ENCODE results near the gene MEIKIN. TPM values are rescaled to one million over a fixed set of nuclear protein-coding genes. Genes with fewer than 3 reads are reported as not detected.
"Not testable (repeated sequence)": the region's sequence is repeated elsewhere in the genome, so short reads cannot be mapped to it uniquely, and the experiment has no call there.

MEIKIN gene
- total RNA-seq, 4 donors from 2014 or later, result not detected

GRCh38 chr5:131854134-131854533 is 91.3 kb downstream of the MEIKIN start:
- Histone ChIP-seq H3K9me3 (no peaks in the 10 kb centered on the region), H3K27ac (no peak overlapping the region), H3K4me3 (replicated peaks in 1 of 3) (no peak overlapping the region), H3K4me1 (no peaks in the 10 kb centered on the region), H3K27me3 (no peaks in the 10 kb centered on the region), H3K36me3 (no peaks in the 10 kb centered on the region)
- TF ChIP-seq, protein P1, sequence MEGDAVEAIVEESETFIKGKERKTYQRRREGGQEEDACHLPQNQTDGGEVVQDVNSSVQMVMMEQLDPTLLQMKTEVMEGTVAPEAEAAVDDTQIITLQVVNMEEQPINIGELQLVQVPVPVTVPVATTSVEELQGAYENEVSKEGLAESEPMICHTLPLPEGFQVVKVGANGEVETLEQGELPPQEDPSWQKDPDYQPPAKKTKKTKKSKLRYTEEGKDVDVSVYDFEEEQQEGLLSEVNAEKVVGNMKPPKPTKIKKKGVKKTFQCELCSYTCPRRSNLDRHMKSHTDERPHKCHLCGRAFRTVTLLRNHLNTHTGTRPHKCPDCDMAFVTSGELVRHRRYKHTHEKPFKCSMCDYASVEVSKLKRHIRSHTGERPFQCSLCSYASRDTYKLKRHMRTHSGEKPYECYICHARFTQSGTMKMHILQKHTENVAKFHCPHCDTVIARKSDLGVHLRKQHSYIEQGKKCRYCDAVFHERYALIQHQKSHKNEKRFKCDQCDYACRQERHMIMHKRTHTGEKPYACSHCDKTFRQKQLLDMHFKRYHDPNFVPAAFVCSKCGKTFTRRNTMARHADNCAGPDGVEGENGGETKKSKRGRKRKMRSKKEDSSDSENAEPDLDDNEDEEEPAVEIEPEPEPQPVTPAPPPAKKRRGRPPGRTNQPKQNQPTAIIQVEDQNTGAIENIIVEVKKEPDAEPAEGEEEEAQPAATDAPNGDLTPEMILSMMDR (IDR thresholded peaks at IDR 0.05), result no peak
- no peak for TF ChIP-seq POLR2A (IDR thresholded peaks at IDR 0.05)
- no peak for DNase-seq
- intact Hi-C loops (cut with DNase I), result no loop called here

DNA sequence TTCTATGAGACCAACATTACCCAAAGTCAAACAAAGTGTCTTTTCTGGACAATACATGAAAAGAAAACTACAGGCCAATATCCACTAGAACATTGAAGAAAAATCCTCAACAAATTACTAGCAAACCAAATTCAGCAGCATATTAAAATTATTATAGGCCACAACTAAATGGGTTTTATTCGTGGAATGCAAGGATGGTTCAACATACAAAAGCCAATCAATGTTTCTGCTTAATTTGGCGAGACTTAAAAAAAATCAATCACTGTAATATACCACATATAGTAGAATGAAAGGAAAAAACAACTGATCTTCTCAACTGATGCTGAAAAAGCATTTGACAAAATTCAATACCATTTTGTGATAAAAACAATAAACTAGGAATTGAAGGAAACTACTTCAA is 96.8 kb downstream of the MEIKIN start:
- Histone ChIP-seq H3K9me3 (no peaks in the 10 kb centered on the region), H3K36me3 (no peaks in the 10 kb centered on the region), H3K27me3 (no peaks in the 10 kb centered on the region), H3K27ac (no peak overlapping the region), H3K4me3 (replicated peaks in 1 of 3) (no peak overlapping the region), H3K4me1 (no peaks in the 10 kb centered on the region)
- TF ChIP-seq, protein P1 (IDR thresholded peaks at IDR 0.05), result no peak
- no peak for TF ChIP-seq POLR2A (IDR thresholded peaks at IDR 0.05)
- DNase-seq, result no peak
- 73 to 79% methylated on average over 2 of the region's 2 CpGs for WGBS, 2 donors
- intact Hi-C loops (cut with DNase I), result no loop called here

GRCh38 chr5:131846536-131846935 is 98.9 kb downstream of the MEIKIN start:
- intact Hi-C loops (cut with DNase I), result no loop called here
- WGBS, 2 donors, result 58 to 75% methylated on average over 1 of the region's 1 CpG

DNA sequence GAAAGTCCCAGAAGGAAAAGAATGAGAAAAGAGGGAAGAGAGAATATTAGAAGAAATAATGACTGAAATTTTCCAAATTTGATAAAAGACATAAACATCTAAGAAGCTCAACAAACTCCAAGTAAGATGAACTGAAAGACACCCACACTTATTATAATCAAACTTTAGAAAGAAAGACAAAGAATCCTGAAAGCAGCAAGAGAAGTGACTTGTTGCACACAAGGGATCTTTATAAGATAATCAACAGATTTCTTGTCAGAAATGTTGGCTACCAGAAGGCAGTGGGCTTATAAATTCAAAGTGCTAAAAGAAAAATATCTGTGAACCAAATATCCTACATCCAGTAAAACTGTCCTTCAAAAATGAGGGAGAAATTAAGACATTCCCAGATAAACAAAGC is 99.6 kb downstream of the MEIKIN start:
- no peaks in the 10 kb centered on the region for H3K27me3 ChIP-seq
- intact Hi-C loops (cut with DNase I), result no loop called here
- no peaks in the 10 kb centered on the region for H3K36me3 ChIP-seq
- TF ChIP-seq, protein P1 (IDR thresholded peaks at IDR 0.05), result no peak
- no peak for TF ChIP-seq POLR2A (IDR thresholded peaks at IDR 0.05)
- no peak overlapping the region for H3K4me3 ChIP-seq (replicated peaks in 1 of 3)
- no peak overlapping the region for H3K27ac ChIP-seq
- H3K4me1 ChIP-seq, result no peaks in the 10 kb centered on the region
- H3K9me3 ChIP-seq, result no peaks in the 10 kb centered on the region
- no peak for DNase-seq

More at GRCh38 chr5:131846536-131846935, 98.9 kb downstream of the MEIKIN start:
- H3K27me3 ChIP-seq, result no peaks in the 10 kb centered on the region
- H3K36me3 ChIP-seq, result no peaks in the 10 kb centered on the region
- H3K27ac ChIP-seq, result no peak overlapping the region
- no peak for TF ChIP-seq POLR2A (IDR thresholded peaks at IDR 0.05)
- TF ChIP-seq, protein P1 (IDR thresholded peaks at IDR 0.05), result no peak
- H3K4me3 ChIP-seq (replicated peaks in 1 of 3), result no peak overlapping the region
- H3K9me3 ChIP-seq, result no peaks in the 10 kb centered on the region
- DNase-seq, result no peak
- no peaks in the 10 kb centered on the region for H3K4me1 ChIP-seq

- H3K27me3 ChIP-seq; intact Hi-C loops (cut with DNase I); H3K9me3 ChIP-seq; H3K4me3 ChIP-seq (replicated peaks in 1 of 3); H3K27ac ChIP-seq; H3K4me1 ChIP-seq; H3K36me3 ChIP-seq; DNase-seq: not testable (repeated sequence)
- WGBS, 2 donors, result 80 to 100% methylated on average over 1 of the region's 1 CpG
Measured at GRCh38 chr5:131842971-131843370, 102.5 kb downstream of the MEIKIN start.

GRCh38 chr5:131832702-131833101 is 112.8 kb downstream of the MEIKIN start:
- H3K36me3 ChIP-seq; H3K4me1 ChIP-seq; intact Hi-C loops (cut with DNase I); H3K27ac ChIP-seq; H3K9me3 ChIP-seq; H3K27me3 ChIP-seq; DNase-seq; H3K4me3 ChIP-seq (replicated peaks in 1 of 3): not testable (repeated sequence)
- 89 to 100% methylated on average over 2 of the region's 2 CpGs for WGBS, 2 donors
